Measurements from ENCODE around the gene SV2C.
"Not testable (repeated sequence)": the region's sequence is repeated elsewhere in the genome, so short reads cannot be mapped to it uniquely, and the experiment has no call there.

DNA sequence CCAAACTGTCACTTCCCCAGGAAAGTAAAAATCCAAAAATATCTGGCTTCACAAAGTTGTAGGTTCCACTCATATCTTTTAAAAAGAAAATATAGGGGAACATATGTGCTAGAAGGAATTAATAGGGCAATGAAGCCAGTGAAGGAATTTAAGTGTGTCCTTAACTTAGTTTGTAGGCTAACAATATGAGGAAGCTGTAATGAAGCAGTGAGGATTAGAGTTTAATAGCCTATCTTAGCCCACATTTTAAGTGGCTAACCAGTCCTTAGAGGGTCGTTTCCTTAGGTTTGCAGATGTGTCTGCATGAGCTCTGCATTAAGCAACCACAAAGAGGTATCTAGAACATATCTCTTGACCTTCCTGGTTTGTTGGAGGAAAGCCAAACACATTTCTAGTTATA is 218.7 kb downstream of the SV2C start:
- TF ChIP-seq, protein P1, sequence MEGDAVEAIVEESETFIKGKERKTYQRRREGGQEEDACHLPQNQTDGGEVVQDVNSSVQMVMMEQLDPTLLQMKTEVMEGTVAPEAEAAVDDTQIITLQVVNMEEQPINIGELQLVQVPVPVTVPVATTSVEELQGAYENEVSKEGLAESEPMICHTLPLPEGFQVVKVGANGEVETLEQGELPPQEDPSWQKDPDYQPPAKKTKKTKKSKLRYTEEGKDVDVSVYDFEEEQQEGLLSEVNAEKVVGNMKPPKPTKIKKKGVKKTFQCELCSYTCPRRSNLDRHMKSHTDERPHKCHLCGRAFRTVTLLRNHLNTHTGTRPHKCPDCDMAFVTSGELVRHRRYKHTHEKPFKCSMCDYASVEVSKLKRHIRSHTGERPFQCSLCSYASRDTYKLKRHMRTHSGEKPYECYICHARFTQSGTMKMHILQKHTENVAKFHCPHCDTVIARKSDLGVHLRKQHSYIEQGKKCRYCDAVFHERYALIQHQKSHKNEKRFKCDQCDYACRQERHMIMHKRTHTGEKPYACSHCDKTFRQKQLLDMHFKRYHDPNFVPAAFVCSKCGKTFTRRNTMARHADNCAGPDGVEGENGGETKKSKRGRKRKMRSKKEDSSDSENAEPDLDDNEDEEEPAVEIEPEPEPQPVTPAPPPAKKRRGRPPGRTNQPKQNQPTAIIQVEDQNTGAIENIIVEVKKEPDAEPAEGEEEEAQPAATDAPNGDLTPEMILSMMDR (IDR thresholded peaks at IDR 0.05 in 2 of 3, conservative IDR thresholded peaks at IDR 0.05 in 1 of 3; ENCODE audit: borderline replicate concordance in 1 of 3, insufficient read depth in 1 of 3, low read depth in 2 of 3, low read length in 2 of 3) = not testable (repeated sequence)
- TF ChIP-seq EZH2phosphoT487 (IDR thresholded peaks at IDR 0.05; ENCODE audit: borderline replicate concordance) = not testable (repeated sequence)

All from HCT116 (cell line).